HG02759 (cell line): Measurements from ENCODE around the gene PID1.
"Not testable (repeated sequence)": the region's sequence is repeated elsewhere in the genome, so short reads cannot be mapped to it uniquely, and the experiment has no call there.

Source experiments
- ATAC-seq: cut with Tn5 transposase; IDR thresholded peaks from one replicate; pipeline ENCODE4 v1.9.1; 2021; ENCODE audit warnings: mild to moderate bottlenecking, moderate library complexity; ENCODE audit not compliant: unreplicated experiment

PID1 gene

GRCh38 chr2:229084447-229084846 lies 186.6 kb downstream of the PID1 start:
- ATAC-seq = no peak

- no peak for ATAC-seq
Measured at GRCh38 chr2:229083606-229084340, 187.3 kb downstream of the PID1 start.

GRCh38 chr2:229081411-229081810 lies 189.7 kb downstream of the PID1 start:
- no peak for ATAC-seq

- ATAC-seq = no peak
Measured at GRCh38 chr2:229080172-229080571, 190.9 kb downstream of the PID1 start.

GRCh38 chr2:229076886-229077285 lies 194.2 kb downstream of the PID1 start:
- not testable (repeated sequence) for ATAC-seq

GRCh38 chr2:229073935-229074334 lies 197.2 kb downstream of the PID1 start:
- no peak for ATAC-seq

- ATAC-seq = no peak
Measured at GRCh38 chr2:229071292-229071976, 199.7 kb downstream of the PID1 start.

GRCh38 chr2:229066121-229066715 lies 204.9 kb downstream of the PID1 start:
- no peak for ATAC-seq

- no peak for ATAC-seq
Measured at GRCh38 chr2:229064749-229065148, 206.3 kb downstream of the PID1 start.

GRCh38 chr2:229060147-229060546 lies 210.9 kb downstream of the PID1 start:
- no peak for ATAC-seq

GRCh38 chr2:229059331-229060033 lies 211.6 kb downstream of the PID1 start:
- ATAC-seq = no peak

GRCh38 chr2:229057976-229058553 lies 213.0 kb downstream of the PID1 start:
- no peak for ATAC-seq

GRCh38 chr2:229054311-229054710 lies 216.8 kb downstream of the PID1 start:
- no peak for ATAC-seq

GRCh38 chr2:229051798-229052197 lies 219.3 kb downstream of the PID1 start:
- no peak for ATAC-seq

- ATAC-seq = no peak
Measured at GRCh38 chr2:229050133-229050532, 221.0 kb downstream of the PID1 start.

- ATAC-seq = no peak
Measured at GRCh38 chr2:229048134-229048533, 223.0 kb downstream of the PID1 start.

- no peak for ATAC-seq
Measured at GRCh38 chr2:229045671-229046070, 225.4 kb downstream of the PID1 start.

GRCh38 chr2:229044581-229044980 lies 226.5 kb downstream of the PID1 start:
- no peak for ATAC-seq

GRCh38 chr2:229043681-229044080 lies 227.4 kb downstream of the PID1 start:
- no peak for ATAC-seq

- no peak for ATAC-seq
Measured at GRCh38 chr2:229042349-229042748, 228.7 kb downstream of the PID1 start.

- ATAC-seq = no peak
Measured at GRCh38 chr2:229041691-229042090, 229.4 kb downstream of the PID1 start.
